ACC112 (cell line): Measurements from ENCODE around the gene TMEM255B.

Experiments
- H2AFZ ChIP-seq: fragments of 200-600 bp; sonication (generic); one replicate; pipeline ENCODE4 v1.6.0; 2017; ENCODE audit warnings: antibody characterized with exemption, low read length; ENCODE audit not compliant: unreplicated experiment
- H3K27ac ChIP-seq: fragments of 200-600 bp; sonication (generic); 2 replicates; pipeline ENCODE4 v1.5.1; 2014; ENCODE audit warnings: low read depth, mild to moderate bottlenecking, antibody characterized with exemption, low read length, moderate library complexity
- H3K27me3 ChIP-seq: fragments of 200-600 bp; sonication (generic); 2 replicates; pipeline ENCODE4 v1.6.1; 2014; ENCODE audit warnings: mild to moderate bottlenecking, antibody characterized with exemption, low read length, moderate library complexity, mixed read lengths; ENCODE audit not compliant: insufficient read depth
- H3K36me3 ChIP-seq: fragments of 200-600 bp; sonication (generic); 2 replicates; pipeline ENCODE4 v1.6.1; 2016; ENCODE audit warnings: mild to moderate bottlenecking, antibody characterized with exemption, low read length, moderate library complexity, mixed read lengths; ENCODE audit not compliant: insufficient read depth
- H3K4me1 ChIP-seq: fragments of 200-600 bp; sonication (generic); one replicate; pipeline ENCODE4 v1.6.1; 2016; ENCODE audit warnings: low read length, mixed read lengths; ENCODE audit not compliant: insufficient read depth, unreplicated experiment, control insufficient read depth
- H3K4me3 ChIP-seq: fragments of 200-600 bp; sonication (generic); 2 replicates; pipeline ENCODE4 v1.5.1; 2014; ENCODE audit warnings: mild to moderate bottlenecking, low read depth, low read length
- H3K79me2 ChIP-seq: fragments of 200-600 bp; sonication (generic); one replicate; pipeline ENCODE4 v1.6.0; 2016; ENCODE audit warnings: low read length; ENCODE audit not compliant: control insufficient read depth, unreplicated experiment, insufficient read depth

TMEM255B gene

GRCh38 chr13:113762538-113762937, 3.5 kb downstream of the TMEM255B start:
- Histone ChIP-seq H3K27ac (no peak overlapping the region), H2AFZ (no peak overlapping the region), H3K4me3 (no peak overlapping the region), H3K27me3 (peaks cover 14% of the 10 kb centered on the region; the same call in 1 of the 2 replicates), H3K4me1 (no peaks in the 10 kb centered on the region), H3K79me2 (no peaks in the 10 kb centered on the region), H3K36me3 (no peaks in the 10 kb centered on the region)

DNA sequence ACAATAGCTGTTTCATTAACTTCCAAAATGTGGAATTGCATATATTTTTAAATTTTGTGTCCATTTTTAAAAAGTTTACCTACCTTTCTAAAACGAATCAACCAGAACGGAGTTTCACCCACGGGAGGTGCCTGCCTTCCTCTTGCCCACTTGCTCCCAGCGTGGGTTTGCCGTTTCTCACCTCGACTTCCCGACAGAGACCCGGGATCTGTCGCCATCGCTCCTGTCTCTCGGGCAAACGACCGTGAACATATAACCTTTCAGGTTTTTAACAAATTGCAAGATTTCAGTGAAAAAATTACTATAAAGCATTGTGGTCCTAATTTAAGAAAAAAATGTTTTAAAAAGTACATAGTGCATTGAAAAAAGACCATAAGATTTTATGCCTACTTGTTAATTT, 4.2 kb downstream of the TMEM255B start:
- H3K27me3 ChIP-seq: peaks cover 14% of the 10 kb centered on the region; the same call in 1 of the 2 replicates
- H3K36me3 ChIP-seq: no peaks in the 10 kb centered on the region
- no peaks in the 10 kb centered on the region for H3K79me2 ChIP-seq
- H3K27ac ChIP-seq: no peak overlapping the region
- no peak overlapping the region for H2AFZ ChIP-seq
- H3K4me3 ChIP-seq: no peak overlapping the region
- no peaks in the 10 kb centered on the region for H3K4me1 ChIP-seq

- Histone ChIP-seq H3K36me3 (no peaks in the 10 kb centered on the region), H3K27me3 (peaks cover 14% of the 10 kb centered on the region; the same call in 1 of the 2 replicates), H2AFZ (no peak overlapping the region), H3K4me1 (no peaks in the 10 kb centered on the region), H3K27ac (no peak overlapping the region), H3K4me3 (no peak overlapping the region), H3K79me2 (no peaks in the 10 kb centered on the region)
Measured at GRCh38 chr13:113763961-113764792, 5.2 kb downstream of the TMEM255B start.

DNA sequence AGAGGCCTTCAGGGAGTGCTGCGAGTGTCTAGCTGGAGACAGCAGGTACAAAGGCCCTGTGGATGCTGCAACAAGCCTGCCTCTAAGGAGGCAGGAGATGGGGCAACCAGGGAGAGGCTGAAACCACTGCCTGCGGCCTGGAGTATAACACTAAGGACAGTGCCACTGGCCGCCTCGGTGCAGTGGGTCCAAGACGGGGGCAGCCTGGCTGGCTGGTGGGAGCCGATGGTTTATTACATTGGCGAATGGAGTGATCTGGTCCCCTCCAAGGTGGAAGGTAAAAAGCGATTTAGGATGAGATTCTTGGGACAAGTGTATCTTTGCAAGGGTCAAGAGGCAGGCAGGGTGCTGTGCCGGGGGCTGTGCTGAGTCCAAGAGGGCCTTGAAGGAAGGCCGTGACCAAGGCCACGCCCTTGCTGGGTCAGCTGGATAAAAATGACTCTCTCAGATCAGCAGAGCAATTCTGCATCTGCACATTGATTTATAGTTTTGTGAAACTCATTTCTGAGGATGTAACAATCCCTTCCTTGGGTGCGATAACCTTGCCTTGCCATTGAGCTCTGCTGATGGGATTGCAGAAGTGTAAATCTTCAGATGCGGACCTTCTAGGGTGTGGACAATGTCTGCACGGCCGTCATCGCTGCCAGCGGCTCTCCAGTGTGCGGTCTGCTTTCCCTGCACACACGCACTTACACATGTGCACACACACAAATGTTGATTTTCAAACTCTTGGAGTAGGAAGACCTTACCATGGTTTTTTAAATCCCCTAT, 6.0 kb downstream of the TMEM255B start:
- H3K27ac ChIP-seq: no peak overlapping the region
- H3K27me3 ChIP-seq: peaks cover 14% of the 10 kb centered on the region; the same call in 1 of the 2 replicates
- no peaks in the 10 kb centered on the region for H3K4me1 ChIP-seq
- H3K79me2 ChIP-seq: no peaks in the 10 kb centered on the region
- no peak overlapping the region for H3K4me3 ChIP-seq
- no peak overlapping the region for H2AFZ ChIP-seq
- H3K36me3 ChIP-seq: no peaks in the 10 kb centered on the region

DNA sequence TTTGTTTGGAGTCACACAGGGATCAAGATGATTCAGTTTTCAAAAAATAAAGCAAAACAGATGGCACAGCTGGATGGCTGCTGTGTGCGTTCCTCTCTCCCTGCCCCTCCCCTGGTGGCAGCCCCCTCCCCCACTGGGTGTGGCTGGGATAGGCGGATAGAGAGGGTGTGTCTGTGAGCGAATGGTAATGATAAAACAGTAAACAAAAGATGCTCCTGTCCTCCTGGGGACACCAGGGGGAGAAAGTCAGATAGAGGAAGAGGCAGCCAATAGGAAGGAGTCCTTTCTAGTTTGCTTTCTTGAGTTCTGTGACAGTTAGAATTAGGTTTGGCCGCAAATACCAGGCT, 6.5 kb downstream of the TMEM255B start:
- Histone ChIP-seq H3K79me2 (no peaks in the 10 kb centered on the region), H2AFZ (no peak overlapping the region), H3K27ac (no peak overlapping the region), H3K4me3 (no peak overlapping the region), H3K27me3 (peaks cover 11% of the 10 kb centered on the region; the same call in 1 of the 2 replicates), H3K36me3 (no peaks in the 10 kb centered on the region), H3K4me1 (no peaks in the 10 kb centered on the region)

DNA sequence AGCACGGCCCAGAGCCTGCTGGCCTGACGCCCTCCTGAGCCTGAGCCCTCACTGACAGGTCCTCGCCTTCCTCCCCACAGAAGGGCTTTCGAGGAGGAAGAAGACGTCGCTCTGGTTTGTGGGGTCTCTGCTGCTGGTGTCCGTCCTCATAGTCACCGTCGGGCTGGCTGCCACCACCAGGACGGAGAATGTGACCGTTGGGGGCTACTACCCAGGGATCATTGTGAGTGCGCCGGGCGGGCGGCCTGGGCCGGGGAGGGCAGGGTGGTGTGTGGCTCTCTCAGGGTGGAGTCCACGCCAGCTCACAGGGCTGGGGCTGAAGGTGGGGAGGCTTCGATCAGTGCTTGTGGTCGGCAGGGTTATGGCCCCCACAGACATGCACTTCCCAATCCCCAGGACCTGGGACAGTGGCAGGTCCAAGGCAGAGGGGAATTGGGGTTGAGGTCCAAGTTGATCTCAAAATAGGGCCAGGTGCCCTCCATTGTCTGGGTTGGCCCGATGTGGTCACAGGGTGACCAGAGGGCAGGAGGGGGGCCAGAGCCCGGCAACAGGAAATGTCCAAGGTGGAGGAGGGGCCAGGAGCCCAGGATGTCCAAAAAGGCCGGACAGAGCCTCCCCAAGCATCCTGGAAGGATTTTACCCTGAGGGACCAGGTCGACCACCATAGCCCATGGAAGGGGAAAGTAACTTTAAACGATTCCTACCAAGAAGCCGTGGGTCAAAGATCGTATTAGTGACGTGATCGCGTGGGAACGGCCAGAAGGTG, 7.2 kb downstream of the TMEM255B start:
- H3K27ac ChIP-seq: no peak overlapping the region
- H3K4me3 ChIP-seq: no peak overlapping the region
- peaks cover 5% of the 10 kb centered on the region; the same call in 1 of the 2 replicates for H3K27me3 ChIP-seq
- no peaks in the 10 kb centered on the region for H3K4me1 ChIP-seq
- no peaks in the 10 kb centered on the region for H3K79me2 ChIP-seq
- no peak overlapping the region for H2AFZ ChIP-seq
- no peaks in the 10 kb centered on the region for H3K36me3 ChIP-seq

DNA sequence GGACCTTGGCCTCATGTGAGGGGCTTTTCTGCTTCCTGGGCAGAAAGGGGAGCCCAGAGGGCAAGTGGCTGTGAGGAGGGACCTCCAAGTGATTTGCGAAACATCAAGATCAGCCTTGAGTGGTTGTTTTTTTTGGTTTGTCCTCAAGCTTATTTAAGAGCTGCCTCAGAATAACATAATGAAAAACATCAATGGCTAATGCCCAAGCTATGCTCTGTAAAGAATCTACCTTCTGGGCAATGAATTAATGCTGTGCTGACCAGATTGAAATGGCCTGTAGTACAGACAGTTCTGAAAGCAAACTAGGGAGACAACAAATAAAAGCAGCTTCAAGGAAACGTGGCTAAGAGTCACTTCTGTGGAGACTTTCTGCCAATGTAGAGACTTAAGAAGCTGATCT, 8.3 kb downstream of the TMEM255B start:
- Histone ChIP-seq H3K27ac (no peak overlapping the region), H3K36me3 (no peaks in the 10 kb centered on the region), H3K79me2 (no peaks in the 10 kb centered on the region), H3K4me3 (no peak overlapping the region), H3K27me3 (no peaks in the 10 kb centered on the region), H3K4me1 (no peaks in the 10 kb centered on the region), H2AFZ (no peak overlapping the region)

GRCh38 chr13:113768018-113768905, 9.2 kb downstream of the TMEM255B start:
- Histone ChIP-seq H3K4me1 (no peaks in the 10 kb centered on the region), H3K36me3 (no peaks in the 10 kb centered on the region), H3K27ac (no peak overlapping the region), H3K4me3 (no peak overlapping the region), H3K79me2 (no peaks in the 10 kb centered on the region), H2AFZ (no peak overlapping the region), H3K27me3 (no peaks in the 10 kb centered on the region)

- no peak overlapping the region for H3K27ac ChIP-seq
- no peaks in the 10 kb centered on the region for H3K27me3 ChIP-seq
- H3K36me3 ChIP-seq: no peaks in the 10 kb centered on the region
- H3K79me2 ChIP-seq: no peaks in the 10 kb centered on the region
- no peak overlapping the region for H2AFZ ChIP-seq
- H3K4me3 ChIP-seq: no peak overlapping the region
- H3K4me1 ChIP-seq: peaks cover 4% of the 10 kb centered on the region
Measured at GRCh38 chr13:113769106-113769505, 10.1 kb downstream of the TMEM255B start.

- H3K27me3 ChIP-seq: no peaks in the 10 kb centered on the region
- H3K79me2 ChIP-seq: no peaks in the 10 kb centered on the region
- no peaks in the 10 kb centered on the region for H3K36me3 ChIP-seq
- H3K4me3 ChIP-seq: no peak overlapping the region
- H3K4me1 ChIP-seq: peaks cover 12% of the 10 kb centered on the region
- H3K27ac ChIP-seq: no peak overlapping the region
- H2AFZ ChIP-seq: no peak overlapping the region
Measured at GRCh38 chr13:113769881-113770280, 10.9 kb downstream of the TMEM255B start.
